ENCODE data around the gene CAPN8. TPM values are rescaled to one million over a fixed set of nuclear protein-coding genes. Genes with fewer than 3 reads are reported as not detected.

CAPN8 gene
- total RNA-seq, 1 experiment from 2014 or later, result 0.54 TPM

DNA sequence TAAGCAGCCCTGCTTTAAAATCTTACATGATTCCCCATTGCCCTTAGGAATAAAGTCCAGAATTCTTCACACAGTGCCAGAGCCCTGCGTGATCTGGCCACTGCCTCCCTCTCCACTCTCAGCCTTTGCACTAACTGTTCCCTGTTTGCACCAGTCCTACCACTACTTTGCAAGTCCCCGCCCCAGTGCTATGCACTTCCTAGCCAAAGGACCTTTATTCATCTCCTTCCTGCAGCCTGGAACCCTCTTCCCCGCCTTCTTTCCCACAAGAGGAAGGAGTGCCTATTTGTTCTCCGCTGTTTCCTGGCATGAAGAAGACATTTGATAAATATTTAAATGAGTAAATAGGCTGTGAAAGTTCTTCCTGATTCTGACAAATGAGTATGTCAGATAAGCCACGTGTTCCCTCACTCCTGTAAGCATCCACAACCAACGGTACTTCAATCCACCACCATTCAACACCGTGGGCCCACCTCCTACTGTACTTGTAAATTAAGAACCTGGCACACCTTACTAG is 23.9 kb downstream of the CAPN8 start:
- Histone ChIP-seq H3K4me3 (replicated peaks in 1 of 2; ENCODE audit: low read depth in 1 of 2, low read length in 2 of 2) (no peak overlapping the region), H2AFZ (ENCODE audit: low read depth, low read length, poor library complexity, severe bottlenecking) (no peak overlapping the region), H3K27me3 (ENCODE audit: insufficient read depth, low read length) (peaks cover 5% of the 10 kb centered on the region; the same call in 1 of the 2 replicates), H3K9ac (ENCODE audit: low read length) (no peak overlapping the region), H3K4me1 (ENCODE audit: control insufficient read depth in 1 of 2, insufficient read depth in 2 of 2, low read length in 2 of 2) (no peaks in the 10 kb centered on the region), H4K20me1 (ENCODE audit: insufficient read depth) (no peaks in the 10 kb centered on the region), H3K4me2 (ENCODE audit: low read length) (no peak overlapping the region), H3K9me2 (ENCODE audit: insufficient read depth) (no peaks in the 10 kb centered on the region), H3K27ac (ENCODE audit: low read depth, low read length) (no peak overlapping the region), H3K79me2 (ENCODE audit: insufficient read depth, low read length) (no peaks in the 10 kb centered on the region), H3K9me3 (ENCODE audit: control insufficient read depth in 1 of 2, insufficient read depth in 1 of 2, low read depth in 1 of 2, low read length in 2 of 2) (no peaks in the 10 kb centered on the region), H3K36me3 (ENCODE audit: control insufficient read depth in 1 of 2, insufficient read depth in 2 of 2, low read length in 2 of 2) (no peaks in the 10 kb centered on the region)
- ChIA-PET CTCF (interaction anchor here (2.1 kb wide), 1 partner anchor 14 kb away, joined by 7 read pairs; no protein-coding TSS in a partner anchor), POLR2A (no interaction called here), RAD21 (ENCODE audit: low non-redundant PET in 1 of 2, low total read pairs in 2 of 2, uncharacterized antibody in 2 of 2, unreplicated experiment in 2 of 2) (no interaction called here)
- BruUV-seq (replicated peaks), result no TSS peak
- intact Hi-C loops (cut with micrococcal nuclease), result no loop called here
- no peak for DNase-seq (ENCODE audit: low read depth, low spot score)
- TF ChIP-seq POLR2A (IDR thresholded peaks at IDR 0.05; ENCODE audit: borderline replicate concordance, extremely low read depth, insufficient read depth, insufficient read length) (no peak), RAD21 (IDR thresholded peaks at IDR 0.05; ENCODE audit: low read depth) (no peak), CEBPB (IDR thresholded peaks at IDR 0.05; ENCODE audit: low read depth) (no peak)
- ATAC-seq, result no peak

DNA sequence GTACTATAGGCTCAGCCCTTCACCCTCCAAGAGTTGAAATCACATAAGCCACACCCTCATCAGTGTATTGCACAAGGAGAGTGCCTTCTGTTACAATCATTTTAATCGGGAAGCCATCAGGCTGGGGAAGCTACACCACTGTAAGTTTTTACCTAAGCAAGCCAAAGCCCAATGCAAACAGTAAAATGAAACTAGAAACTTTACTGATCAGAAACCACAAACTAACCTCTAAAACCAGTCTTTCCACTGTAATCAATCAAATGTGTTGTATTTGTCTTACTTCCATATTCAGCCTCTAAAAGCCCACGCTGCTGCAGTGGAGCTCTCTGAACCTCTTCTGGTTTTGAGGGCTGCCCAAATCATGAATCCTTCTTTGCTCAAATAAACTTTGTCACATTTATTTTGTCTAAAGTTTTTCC is 26.2 kb downstream of the CAPN8 start:
- RAD21 ChIA-PET (ENCODE audit: low non-redundant PET in 1 of 2, low total read pairs in 2 of 2, uncharacterized antibody in 2 of 2, unreplicated experiment in 2 of 2), result no interaction called here
- no peaks in the 10 kb centered on the region for H3K36me3 ChIP-seq (ENCODE audit: control insufficient read depth in 1 of 2, insufficient read depth in 2 of 2, low read length in 2 of 2)
- H3K27ac ChIP-seq (ENCODE audit: low read depth, low read length), result no peak overlapping the region
- H3K4me3 ChIP-seq (replicated peaks in 1 of 2; ENCODE audit: low read depth in 1 of 2, low read length in 2 of 2), result no peak overlapping the region
- no peaks in the 10 kb centered on the region for H3K79me2 ChIP-seq (ENCODE audit: insufficient read depth, low read length)
- DNase-seq (ENCODE audit: low read depth, low spot score), result no peak
- no peak overlapping the region for H3K9ac ChIP-seq (ENCODE audit: low read length)
- POLR2A ChIA-PET, result no interaction called here
- no peaks in the 10 kb centered on the region for H4K20me1 ChIP-seq (ENCODE audit: insufficient read depth)
- TF ChIP-seq EZH2 (IDR thresholded peaks at IDR 0.05) (no peak), ZFX (IDR thresholded peaks at IDR 0.05) (no peak), TCF7L2 (IDR thresholded peaks at IDR 0.05; ENCODE audit: borderline replicate concordance, extremely low read depth, insufficient read depth, insufficient read length) (no peak), SIN3A (IDR thresholded peaks at IDR 0.05; ENCODE audit: low read depth) (no peak), SRF (IDR thresholded peaks at IDR 0.05; ENCODE audit: low read depth) (no peak)
- TF ChIP-seq, protein P1, sequence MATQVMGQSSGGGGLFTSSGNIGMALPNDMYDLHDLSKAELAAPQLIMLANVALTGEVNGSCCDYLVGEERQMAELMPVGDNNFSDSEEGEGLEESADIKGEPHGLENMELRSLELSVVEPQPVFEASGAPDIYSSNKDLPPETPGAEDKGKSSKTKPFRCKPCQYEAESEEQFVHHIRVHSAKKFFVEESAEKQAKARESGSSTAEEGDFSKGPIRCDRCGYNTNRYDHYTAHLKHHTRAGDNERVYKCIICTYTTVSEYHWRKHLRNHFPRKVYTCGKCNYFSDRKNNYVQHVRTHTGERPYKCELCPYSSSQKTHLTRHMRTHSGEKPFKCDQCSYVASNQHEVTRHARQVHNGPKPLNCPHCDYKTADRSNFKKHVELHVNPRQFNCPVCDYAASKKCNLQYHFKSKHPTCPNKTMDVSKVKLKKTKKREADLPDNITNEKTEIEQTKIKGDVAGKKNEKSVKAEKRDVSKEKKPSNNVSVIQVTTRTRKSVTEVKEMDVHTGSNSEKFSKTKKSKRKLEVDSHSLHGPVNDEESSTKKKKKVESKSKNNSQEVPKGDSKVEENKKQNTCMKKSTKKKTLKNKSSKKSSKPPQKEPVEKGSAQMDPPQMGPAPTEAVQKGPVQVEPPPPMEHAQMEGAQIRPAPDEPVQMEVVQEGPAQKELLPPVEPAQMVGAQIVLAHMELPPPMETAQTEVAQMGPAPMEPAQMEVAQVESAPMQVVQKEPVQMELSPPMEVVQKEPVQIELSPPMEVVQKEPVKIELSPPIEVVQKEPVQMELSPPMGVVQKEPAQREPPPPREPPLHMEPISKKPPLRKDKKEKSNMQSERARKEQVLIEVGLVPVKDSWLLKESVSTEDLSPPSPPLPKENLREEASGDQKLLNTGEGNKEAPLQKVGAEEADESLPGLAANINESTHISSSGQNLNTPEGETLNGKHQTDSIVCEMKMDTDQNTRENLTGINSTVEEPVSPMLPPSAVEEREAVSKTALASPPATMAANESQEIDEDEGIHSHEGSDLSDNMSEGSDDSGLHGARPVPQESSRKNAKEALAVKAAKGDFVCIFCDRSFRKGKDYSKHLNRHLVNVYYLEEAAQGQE (IDR thresholded peaks at IDR 0.05; ENCODE audit: low read depth), result no peak
- CTCF ChIA-PET, result no interaction called here
- no peak for ATAC-seq
- H3K27me3 ChIP-seq (ENCODE audit: insufficient read depth, low read length), result peaks cover 5% of the 10 kb centered on the region; the same call in 1 of the 2 replicates
- H3K9me2 ChIP-seq (ENCODE audit: insufficient read depth), result no peaks in the 10 kb centered on the region
- no peak overlapping the region for H2AFZ ChIP-seq (ENCODE audit: low read depth, low read length, poor library complexity, severe bottlenecking)
- intact Hi-C loops (cut with micrococcal nuclease), result no loop called here
- no TSS peak for BruUV-seq (replicated peaks)
- H3K9me3 ChIP-seq (ENCODE audit: control insufficient read depth in 1 of 2, insufficient read depth in 1 of 2, low read depth in 1 of 2, low read length in 2 of 2), result no peaks in the 10 kb centered on the region
- no peak overlapping the region for H3K4me2 ChIP-seq (ENCODE audit: low read length)
- H3K4me1 ChIP-seq (ENCODE audit: control insufficient read depth in 1 of 2, insufficient read depth in 2 of 2, low read length in 2 of 2), result no peaks in the 10 kb centered on the region
